ENCODE data around the gene CD37. TPM values are rescaled to one million over a fixed set of nuclear protein-coding genes. Genes with fewer than 3 reads are reported as not detected.

The CD37 gene
- total and polyA plus RNA-seq, 10 of the 15 experiments (the other 5 are each of a cell fraction or from before 2014, with no cell fraction given), result 34.1 to 359 (median 108) TPM

Small RNAs within 50 kb of the gene (microRNA-seq; reads per million reads assigned to microRNA genes)
- not detected for gene MIR4324

Small RNAs within 50 kb of the gene (small RNA-seq; reads per million reads assigned to genes)
- not detected for gene MIR4324

Other genes starting within 250 kb of the CD37 start
Only the 7 nearest of the 22 such genes appear.
- gene SLC6A16, start 10.2 kb upstream of the CD37 start, total RNA-seq (2014; rRNA removed), result 0.16 and 0.23 TPM in 2 replicates
- 0.23 and 0.36 TPM in 2 replicates for gene SLC6A16, start 10.2 kb upstream of the CD37 start, total RNA-seq (2014; rRNA removed; fragmentation: Illumina TruSeq; extraction: Trizol)
- 1.6 and 1.7 TPM in 2 replicates for gene SLC6A16, start 10.2 kb upstream of the CD37 start, total RNA-seq (2021)
- gene SLC6A16, start 10.2 kb upstream of the CD37 start, polyA plus RNA-seq (2011; rRNA removed), result 2.4 and 3.2 TPM in 2 replicates
- 0.48 and 0.63 TPM in 2 replicates for gene SLC6A16, start 10.2 kb upstream of the CD37 start, polyA plus RNA-seq (2014; fragmentation: Illumina TruSeq; extraction: Trizol)
- under 1 TPM; 0.51 to 0.98 TPM for gene SLC6A16, start 10.2 kb upstream of the CD37 start, polyA plus RNA-seq (2014; fragmentation: Nextera tagmentation; extraction: Ambion mirVana)
- gene SLC6A16, start 10.2 kb upstream of the CD37 start, polyA plus RNA-seq (2014; rRNA removed), result 0.88 and 1.3 TPM in 2 replicates
- under 1 TPM; 0.37 to 0.57 TPM for gene SLC6A16, start 10.2 kb upstream of the CD37 start, polyA plus RNA-seq (2016; fragmentation: Nextera tagmentation; extraction: Ambion mirVana)
- gene TEAD2, start 27.0 kb downstream of the CD37 start, total RNA-seq (2014; rRNA removed), result 0.17 TPM in 1 of 2 replicates, not detected in the other
- gene TEAD2, start 27.0 kb downstream of the CD37 start, total RNA-seq (2014; rRNA removed; fragmentation: Illumina TruSeq; extraction: Trizol), result not detected in 2 replicates
- gene TEAD2, start 27.0 kb downstream of the CD37 start, total RNA-seq (2021), result 0.11 and 0.26 TPM in 2 replicates
- 0.04 TPM in 1 of 2 replicates, not detected in the other for gene TEAD2, start 27.0 kb downstream of the CD37 start, polyA plus RNA-seq (2011; rRNA removed)
- gene TEAD2, start 27.0 kb downstream of the CD37 start, polyA plus RNA-seq (2014; fragmentation: Illumina TruSeq; extraction: Trizol), result not detected in 2 replicates
- under 1 TPM; 0.05 to 0.07 TPM for gene TEAD2, start 27.0 kb downstream of the CD37 start, polyA plus RNA-seq (2014; fragmentation: Nextera tagmentation; extraction: Ambion mirVana)
- not detected in 2 replicates for gene TEAD2, start 27.0 kb downstream of the CD37 start, polyA plus RNA-seq (2014; rRNA removed)
- under 1 TPM; 0.11 to 0.13 TPM for gene TEAD2, start 27.0 kb downstream of the CD37 start, polyA plus RNA-seq (2016; fragmentation: Nextera tagmentation; extraction: Ambion mirVana)
- gene DKKL1, start 28.5 kb downstream of the CD37 start, total RNA-seq (2014; rRNA removed), result not detected in 2 replicates
- not detected in 2 replicates for gene DKKL1, start 28.5 kb downstream of the CD37 start, total RNA-seq (2014; rRNA removed; fragmentation: Illumina TruSeq; extraction: Trizol)
- gene DKKL1, start 28.5 kb downstream of the CD37 start, total RNA-seq (2021), result not detected in 2 replicates
- not detected in 2 replicates for gene DKKL1, start 28.5 kb downstream of the CD37 start, polyA plus RNA-seq (2011; rRNA removed)
- gene DKKL1, start 28.5 kb downstream of the CD37 start, polyA plus RNA-seq (2014; fragmentation: Illumina TruSeq; extraction: Trizol), result not detected in 2 replicates
- gene DKKL1, start 28.5 kb downstream of the CD37 start, polyA plus RNA-seq (2014; fragmentation: Nextera tagmentation; extraction: Ambion mirVana), result not detected
- not detected in 2 replicates for gene DKKL1, start 28.5 kb downstream of the CD37 start, polyA plus RNA-seq (2014; rRNA removed)
- not detected for gene DKKL1, start 28.5 kb downstream of the CD37 start, polyA plus RNA-seq (2016; fragmentation: Nextera tagmentation; extraction: Ambion mirVana)
- 0.16 TPM in 1 of 2 replicates, not detected in the other for gene KASH5, start 52.8 kb downstream of the CD37 start, total RNA-seq (2014; rRNA removed)
- not detected in 2 replicates for gene KASH5, start 52.8 kb downstream of the CD37 start, total RNA-seq (2014; rRNA removed; fragmentation: Illumina TruSeq; extraction: Trizol)
- gene KASH5, start 52.8 kb downstream of the CD37 start, total RNA-seq (2021), result 0.21 TPM in 1 of 2 replicates, not detected in the other
- 0.05 TPM in 1 of 2 replicates, not detected in the other for gene KASH5, start 52.8 kb downstream of the CD37 start, polyA plus RNA-seq (2011; rRNA removed)
- gene KASH5, start 52.8 kb downstream of the CD37 start, polyA plus RNA-seq (2014; fragmentation: Illumina TruSeq; extraction: Trizol), result 0.03 TPM in 1 of 2 replicates, not detected in the other
- gene KASH5, start 52.8 kb downstream of the CD37 start, polyA plus RNA-seq (2014; fragmentation: Nextera tagmentation; extraction: Ambion mirVana), result not detected
- 0.04 and 0.06 TPM in 2 replicates for gene KASH5, start 52.8 kb downstream of the CD37 start, polyA plus RNA-seq (2014; rRNA removed)
- gene KASH5, start 52.8 kb downstream of the CD37 start, polyA plus RNA-seq (2016; fragmentation: Nextera tagmentation; extraction: Ambion mirVana), result not detected
- gene PTH2, start 88.0 kb downstream of the CD37 start, total RNA-seq (2014; rRNA removed), result not detected in 2 replicates
- not detected in 2 replicates for gene PTH2, start 88.0 kb downstream of the CD37 start, total RNA-seq (2014; rRNA removed; fragmentation: Illumina TruSeq; extraction: Trizol)
- not detected in 2 replicates for gene PTH2, start 88.0 kb downstream of the CD37 start, total RNA-seq (2021)
- not detected in 2 replicates for gene PTH2, start 88.0 kb downstream of the CD37 start, polyA plus RNA-seq (2011; rRNA removed)
- not detected in 2 replicates for gene PTH2, start 88.0 kb downstream of the CD37 start, polyA plus RNA-seq (2014; fragmentation: Illumina TruSeq; extraction: Trizol)
- not detected for gene PTH2, start 88.0 kb downstream of the CD37 start, polyA plus RNA-seq (2014; fragmentation: Nextera tagmentation; extraction: Ambion mirVana)
- gene PTH2, start 88.0 kb downstream of the CD37 start, polyA plus RNA-seq (2014; rRNA removed), result not detected in 2 replicates
- gene PTH2, start 88.0 kb downstream of the CD37 start, polyA plus RNA-seq (2016; fragmentation: Nextera tagmentation; extraction: Ambion mirVana), result not detected
- gene GFY, start 90.0 kb downstream of the CD37 start, total RNA-seq (2014; rRNA removed), result not detected in 2 replicates
- gene GFY, start 90.0 kb downstream of the CD37 start, total RNA-seq (2014; rRNA removed; fragmentation: Illumina TruSeq; extraction: Trizol), result not detected in 2 replicates
- gene GFY, start 90.0 kb downstream of the CD37 start, total RNA-seq (2021), result not detected in 2 replicates
- gene GFY, start 90.0 kb downstream of the CD37 start, polyA plus RNA-seq (2011; rRNA removed), result 0.05 TPM in 1 of 2 replicates, not detected in the other
- not detected in 2 replicates for gene GFY, start 90.0 kb downstream of the CD37 start, polyA plus RNA-seq (2014; fragmentation: Illumina TruSeq; extraction: Trizol)
- gene GFY, start 90.0 kb downstream of the CD37 start, polyA plus RNA-seq (2014; fragmentation: Nextera tagmentation; extraction: Ambion mirVana), result not detected
- not detected in 2 replicates for gene GFY, start 90.0 kb downstream of the CD37 start, polyA plus RNA-seq (2014; rRNA removed)
- not detected for gene GFY, start 90.0 kb downstream of the CD37 start, polyA plus RNA-seq (2016; fragmentation: Nextera tagmentation; extraction: Ambion mirVana)
- gene SLC17A7, start 106.1 kb downstream of the CD37 start, total RNA-seq (2014; rRNA removed), result not detected in 2 replicates
- gene SLC17A7, start 106.1 kb downstream of the CD37 start, total RNA-seq (2014; rRNA removed; fragmentation: Illumina TruSeq; extraction: Trizol), result not detected in 2 replicates
- 0.08 TPM in 2 replicates for gene SLC17A7, start 106.1 kb downstream of the CD37 start, total RNA-seq (2021)
- 0.23 and 0.24 TPM in 2 replicates for gene SLC17A7, start 106.1 kb downstream of the CD37 start, polyA plus RNA-seq (2011; rRNA removed)
- gene SLC17A7, start 106.1 kb downstream of the CD37 start, polyA plus RNA-seq (2014; fragmentation: Illumina TruSeq; extraction: Trizol), result 0.03 and 0.06 TPM in 2 replicates
- gene SLC17A7, start 106.1 kb downstream of the CD37 start, polyA plus RNA-seq (2014; fragmentation: Nextera tagmentation; extraction: Ambion mirVana), result not detected
- gene SLC17A7, start 106.1 kb downstream of the CD37 start, polyA plus RNA-seq (2014; rRNA removed), result 0.04 TPM in 1 of 2 replicates, not detected in the other
- gene SLC17A7, start 106.1 kb downstream of the CD37 start, polyA plus RNA-seq (2016; fragmentation: Nextera tagmentation; extraction: Ambion mirVana), result not detected

Data from GM12878 (cell line).